Stimulated activated CD4-positive, alpha-beta T cell treated with anti-CD3 and anti-CD28 coated beads, Interleukin-15, amount 100 ng/mL, for 48 hours (primary cell): ENCODE data around the gene PRPF40B.

Experiments used
- DNase-seq, 2 donors: peaks; one replicate each; pipeline ENCODE4 v3.0.0-alpha.2; 2020; ENCODE audit warnings: low read depth in 2 of 2

Gene PRPF40B

GRCh38 chr12:49635656-49636055 is 12.3 kb downstream of the PRPF40B start:
- no peak for DNase-seq

- no peak for DNase-seq
These were observed 13.2 kb downstream of the PRPF40B start for GRCh38 chr12:49636574-49636973.

GRCh38 chr12:49636979-49637755 is 13.8 kb downstream of the PRPF40B start:
- peak in 1 of 2 donors; percentile 52 for DNase-seq

- DNase-seq: no peak
These were observed 18.5 kb downstream of the PRPF40B start for GRCh38 chr12:49641748-49642369.

GRCh38 chr12:49642370-49642802 is 19.0 kb downstream of the PRPF40B start:
- no peak for DNase-seq

- DNase-seq: no peak
These were observed 19.8 kb downstream of the PRPF40B start for GRCh38 chr12:49643135-49643534.

- no peak for DNase-seq
These were observed 20.7 kb downstream of the PRPF40B start for GRCh38 chr12:49643961-49644619.

GRCh38 chr12:49644620-49644994 is 21.2 kb downstream of the PRPF40B start:
- peak in 1 of 2 donors; percentile 74 for DNase-seq

- no peak for DNase-seq
These were observed 22.0 kb downstream of the PRPF40B start for GRCh38 chr12:49645146-49646039.

GRCh38 chr12:49646331-49646830 is 23.0 kb downstream of the PRPF40B start:
- no peak for DNase-seq

GRCh38 chr12:49646871-49647654 is 23.7 kb downstream of the PRPF40B start:
- DNase-seq: no peak

GRCh38 chr12:49647827-49648711 is 24.7 kb downstream of the PRPF40B start:
- no peak for DNase-seq

GRCh38 chr12:49648712-49649003 is 25.3 kb downstream of the PRPF40B start:
- DNase-seq: no peak

GRCh38 chr12:49649445-49649844 is 26.1 kb downstream of the PRPF40B start:
- DNase-seq: no peak

GRCh38 chr12:49649892-49650291 is 26.5 kb downstream of the PRPF40B start:
- DNase-seq: no peak

- DNase-seq: no peak
These were observed 28.5 kb downstream of the PRPF40B start for GRCh38 chr12:49651855-49652254.

- no peak for DNase-seq
These were observed 29.7 kb downstream of the PRPF40B start for GRCh38 chr12:49652921-49653520.

GRCh38 chr12:49654715-49655114 is 31.4 kb downstream of the PRPF40B start:
- no peak for DNase-seq

GRCh38 chr12:49655595-49656236 is 32.4 kb downstream of the PRPF40B start:
- DNase-seq: no peak
